Natural killer cell (primary cell): ENCODE data around the gene SLC15A3. TPM values are rescaled to one million over a fixed set of nuclear protein-coding genes. Genes with fewer than 3 reads are reported as not detected.

ENCODE experiments used
- ATAC-seq, 3 donors: fragments of 150-1000 bp in 2 of 3; fragments of 200-7000 bp in 1 of 3; cut with Tn5 transposase; 1 replicate in 1 of 3; 2 replicates in 2 of 3; pipeline ENCODE4 v1.10.0; 2021; ENCODE audit warnings: mild to moderate bottlenecking in 2 of 3, moderate library complexity in 2 of 3
- DNase-seq, 2 donors: peaks; one replicate each; pipeline versions ENCODE4 v3.0.0 to v3.0.0-alpha.2; 2013 to 2021; ENCODE audit warnings: mixed read lengths in 1 of 2
- H3K27ac ChIP-seq: one replicate; pipeline ENCODE4 v1.5.1; 2013; ENCODE audit warnings: mild to moderate bottlenecking, low read length
- H3K27me3 ChIP-seq: one replicate; pipeline ENCODE4 v1.6.1; 2013; ENCODE audit warnings: low read length; ENCODE audit not compliant: control insufficient read depth, insufficient read depth
- H3K36me3 ChIP-seq: one replicate; pipeline ENCODE4 v1.6.1; 2013; ENCODE audit warnings: low read length; ENCODE audit not compliant: control insufficient read depth, insufficient read depth
- H3K4me1 ChIP-seq: one replicate; pipeline ENCODE4 v1.6.1; 2013; ENCODE audit warnings: low read length; ENCODE audit not compliant: control insufficient read depth, insufficient read depth
- H3K4me3 ChIP-seq: one replicate; pipeline ENCODE4 v1.5.1; 2013; ENCODE audit warnings: low read length
- H3K9me3 ChIP-seq: one replicate; pipeline ENCODE4 v1.6.1; 2013; ENCODE audit warnings: low read length; ENCODE audit not compliant: control insufficient read depth, insufficient read depth
- H3K27ac Mint-ChIP-seq, 2 donors: one replicate each; pipeline ENCODE4 v1.8.0; 2022; ENCODE audit warnings: mild to moderate bottlenecking in 2 of 2, mixed read lengths in 2 of 2, moderate library complexity in 1 of 2
- H3K27me3 Mint-ChIP-seq, 2 donors: one replicate each; pipeline ENCODE4 v1.8.0; 2022; ENCODE audit warnings: low read depth in 2 of 2, mixed read lengths in 2 of 2
- H3K36me3 Mint-ChIP-seq: one replicate; pipeline ENCODE4 v1.8.0; 2022; ENCODE audit warnings: mixed read lengths
- H3K4me1 Mint-ChIP-seq, 2 donors: one replicate each; pipeline ENCODE4 v1.8.0; 2022; ENCODE audit warnings: mixed read lengths in 2 of 2
- H3K4me3 Mint-ChIP-seq: one replicate; pipeline ENCODE4 v1.8.0; 2022; ENCODE audit warnings: mild to moderate bottlenecking, moderate library complexity, mixed read lengths
- H3K9me3 Mint-ChIP-seq, 2 donors: one replicate each; pipeline ENCODE4 v1.8.0; 2022; ENCODE audit warnings: mixed read lengths in 2 of 2
- CTCF ChIP-seq: fragments of 200-600 bp; IDR thresholded peaks from one replicate; pipeline ENCODE4 v1.8.0; 2022; ENCODE audit warnings: antibody characterized with exemption
- WGBS: methylation state at CpG from one replicate; pipeline ENCODE4 v1.1.7; 2013; ENCODE audit warnings: missing lambda C conversion rate; ENCODE audit not compliant: insufficient coverage; 5-methylcytosine and 5-hydroxymethylcytosine counted together
- intact Hi-C: fragments of 100-400 bp; cut with micrococcal nuclease; formaldehyde crosslinking; loops from one replicate; pipeline ENCODE4 v1.14.2; 2022
- total RNA-seq, 4 donors: library from RNA; stranded (reverse); fragments of 120-200 nt in 1 of 4; gene quantifications; one replicate each; pipeline versions ENCODE4 v1.2.3 to v1.2.4, GENCODE V29; 2013 to 2022

Gene SLC15A3
- total RNA-seq: 10 to 100 TPM; 11.6 to 26.5 (median 20.1) TPM
- total RNA-seq (2013): 26.5 TPM

- H3K27me3 Mint-ChIP-seq: peaks cover 8 to 10% of the 10 kb centered on the region in 2 donors
- H3K36me3 Mint-ChIP-seq: no peaks in the 10 kb centered on the region
- 9% methylated on average over 21 of the region's 23 CpGs for WGBS
- peak within 1 kb of the TSS; percentile 67 for H3K27ac ChIP-seq
- peak; percentile 72 to 79 (median 73) for ATAC-seq
- H3K4me1 Mint-ChIP-seq: peaks cover 15 to 26% of the 10 kb centered on the region in 2 donors
- peak within 1 kb of the TSS; percentile 89 for H3K4me3 Mint-ChIP-seq
- intact Hi-C loops: no loop called here
- H3K9me3 ChIP-seq: no peaks in the 10 kb centered on the region
- H3K4me3 ChIP-seq: peak within 1 kb of the TSS; percentile 53
- H3K4me1 ChIP-seq: peaks cover 32% of the 10 kb centered on the region
- no peaks in the 10 kb centered on the region for H3K36me3 ChIP-seq
- H3K27me3 ChIP-seq: peaks cover 4% of the 10 kb centered on the region
- peak within 1 kb of the TSS; percentile 2 to 93 for H3K27ac Mint-ChIP-seq
- H3K9me3 Mint-ChIP-seq: no peaks in the 10 kb centered on the region
- peak; percentile 39 to 67 for DNase-seq
- TF ChIP-seq CTCF: no peak
Observed at GRCh38 chr11:60951904-60952741, at the start of gene SLC15A3. Gene SLC15A3, minus strand, starts transcription at chr11:60952176. Its CDS starts 625 bp downstream, at chr11:60951551.

- no peak for TF ChIP-seq CTCF
- intact Hi-C loops: no loop called here
Observed at GRCh38 chr11:61000426-61000825, 48.5 kb upstream of the SLC15A3 start.

GRCh38 chr11:60996381-60997138 is 44.6 kb upstream of the SLC15A3 start:
- H3K4me1 Mint-ChIP-seq: peaks cover 14 to 26% of the 10 kb centered on the region in 2 donors
- no peaks in the 10 kb centered on the region for H3K36me3 Mint-ChIP-seq
- H3K36me3 ChIP-seq: no peaks in the 10 kb centered on the region
- H3K9me3 Mint-ChIP-seq: no peaks in the 10 kb centered on the region
- TF ChIP-seq CTCF: no peak
- H3K4me1 ChIP-seq: peaks cover 23% of the 10 kb centered on the region
- H3K9me3 ChIP-seq: no peaks in the 10 kb centered on the region
- DNase-seq (no peak), ATAC-seq (no peak)
- 97% methylated on average over 13 of the region's 13 CpGs for WGBS
- H3K4me3 ChIP-seq: no peak overlapping the region
- no peak overlapping the region for H3K4me3 Mint-ChIP-seq
- H3K27me3 ChIP-seq: no peaks in the 10 kb centered on the region
- H3K27me3 Mint-ChIP-seq: no peaks in the 10 kb centered on the region
- intact Hi-C loops: no loop called here
- H3K27ac ChIP-seq: no peak overlapping the region
- no peak overlapping the region for H3K27ac Mint-ChIP-seq

More at GRCh38 chr11:61000426-61000825, 48.5 kb upstream of the SLC15A3 start:
- Histone ChIP-seq H3K9me3 (no peaks in the 10 kb centered on the region), H3K27me3 (no peaks in the 10 kb centered on the region), H3K4me3 (no peak overlapping the region), H3K4me1 (peaks cover 13% of the 10 kb centered on the region), H3K36me3 (no peaks in the 10 kb centered on the region), H3K27ac (no peak overlapping the region)
- H3K4me1 Mint-ChIP-seq: peaks cover 10 to 18% of the 10 kb centered on the region in 2 donors
- no peak for DNase-seq
- 96% methylated on average over 11 of the region's 11 CpGs for WGBS
- no peaks in the 10 kb centered on the region for H3K36me3 Mint-ChIP-seq
- no peak for ATAC-seq
- H3K27ac Mint-ChIP-seq: no peak overlapping the region
- no peak overlapping the region for H3K4me3 Mint-ChIP-seq
- no peaks in the 10 kb centered on the region for H3K9me3 Mint-ChIP-seq
- no peaks in the 10 kb centered on the region for H3K27me3 Mint-ChIP-seq
